CD8-positive, alpha-beta memory T cell (primary cell): ENCODE measurements around the gene ANKRD39. TPM values are rescaled to one million over a fixed set of nuclear protein-coding genes. Genes with fewer than 3 reads are reported as not detected.
"Not testable (repeated sequence)": the region's sequence is repeated elsewhere in the genome, so short reads cannot be mapped to it uniquely, and the experiment has no call there.

Experiments
- CTCF ChIA-PET: fragments of 350-600 bp; sonication (Branson Sonifier 250); formaldehyde crosslinking; loops from one replicate; lab custom pipeline; 2021; ENCODE audit warnings: antibody characterized with exemption; lab: Charles Lee
- POLR2A ChIA-PET: fragments of 350-600 bp; sonication (Branson Sonifier 250); formaldehyde crosslinking; loops from one replicate; lab custom pipeline; 2021; ENCODE audit warnings: antibody characterized with exemption; lab: Charles Lee
- DNase-seq, 5 donors: peaks; one replicate each; pipeline versions ENCODE4 v3.0.0 to v3.0.0-alpha.2; 2020 to 2022; ENCODE audit warnings: mixed read lengths in 1 of 5
- H3K27ac ChIP-seq: one replicate; pipeline ENCODE4 v1.7.0; 2013; ENCODE audit warnings: low read depth, mild to moderate bottlenecking, low read length, moderate library complexity
- H3K27me3 ChIP-seq: 2 replicates; pipeline ENCODE4 v1.7.0; 2013; ENCODE audit warnings: low read length, mild to moderate bottlenecking; ENCODE audit not compliant: insufficient read depth, poor library complexity, severe bottlenecking
- H3K36me3 ChIP-seq: 2 replicates; pipeline ENCODE4 v1.7.0; 2013; ENCODE audit warnings: mild to moderate bottlenecking, low read length, moderate library complexity; ENCODE audit not compliant: insufficient read depth
- H3K4me1 ChIP-seq: 2 replicates; pipeline ENCODE4 v1.7.0; 2013; ENCODE audit warnings: mild to moderate bottlenecking, low read length, moderate library complexity; ENCODE audit not compliant: insufficient read depth
- H3K4me3 ChIP-seq: 2 replicates; pipeline ENCODE4 v1.7.0; 2013; ENCODE audit warnings: mild to moderate bottlenecking, low read length
- H3K9me3 ChIP-seq: 2 replicates; pipeline ENCODE4 v1.7.0; 2013; ENCODE audit warnings: mild to moderate bottlenecking, low read length
- H3K27ac Mint-ChIP-seq, 8 donors: one replicate each; pipeline ENCODE4 v1.8.0; 2020 to 2021; ENCODE audit warnings: mixed read lengths in 8 of 8, mild to moderate bottlenecking in 6 of 8, inconsistent platforms in 3 of 8, moderate library complexity in 3 of 8
- H3K27me3 Mint-ChIP-seq, 2 donors: one replicate each; pipeline ENCODE4 v1.8.0; 2020 to 2021; ENCODE audit warnings: mixed read lengths in 2 of 2, mild to moderate bottlenecking in 1 of 2, moderate library complexity in 1 of 2
- H3K36me3 Mint-ChIP-seq, 3 donors: one replicate each; pipeline ENCODE4 v1.8.0; 2020 to 2021; ENCODE audit warnings: mixed read lengths in 3 of 3, inconsistent platforms in 1 of 3, mild to moderate bottlenecking in 1 of 3
- H3K4me1 Mint-ChIP-seq, 3 donors: one replicate each; pipeline ENCODE4 v1.8.0; 2020 to 2021; ENCODE audit warnings: mixed read lengths in 3 of 3, inconsistent platforms in 1 of 3, mild to moderate bottlenecking in 1 of 3
- H3K4me3 Mint-ChIP-seq, 7 donors: one replicate each; pipeline ENCODE4 v1.8.0; 2020 to 2021; ENCODE audit warnings: mixed read lengths in 7 of 7, mild to moderate bottlenecking in 6 of 7, moderate library complexity in 4 of 7, inconsistent platforms in 2 of 7
- H3K9me3 Mint-ChIP-seq, 5 donors: one replicate each; pipeline ENCODE4 v1.8.0; 2020 to 2022; ENCODE audit warnings: mixed read lengths in 5 of 5, mild to moderate bottlenecking in 3 of 5, moderate library complexity in 2 of 5, inconsistent platforms in 1 of 5
- polyA plus RNA-seq: library from polyadenylated mRNA; unstranded; fragments of 300-500 nt; fragmentation: Illumina TruSeq; gene quantifications from one replicate; pipeline ENCODE4 v1.2.3, GENCODE V29; 2021
- total RNA-seq, 2 experiments: library from RNA; stranded (reverse); gene quantifications; one replicate each; pipeline ENCODE4 v1.2.3, GENCODE V29; 2021

Gene ANKRD39
- total and polyA plus RNA-seq, 3 experiments from 2014 or later: 29.6 to 32.2 (median 30.9) TPM

DNA sequence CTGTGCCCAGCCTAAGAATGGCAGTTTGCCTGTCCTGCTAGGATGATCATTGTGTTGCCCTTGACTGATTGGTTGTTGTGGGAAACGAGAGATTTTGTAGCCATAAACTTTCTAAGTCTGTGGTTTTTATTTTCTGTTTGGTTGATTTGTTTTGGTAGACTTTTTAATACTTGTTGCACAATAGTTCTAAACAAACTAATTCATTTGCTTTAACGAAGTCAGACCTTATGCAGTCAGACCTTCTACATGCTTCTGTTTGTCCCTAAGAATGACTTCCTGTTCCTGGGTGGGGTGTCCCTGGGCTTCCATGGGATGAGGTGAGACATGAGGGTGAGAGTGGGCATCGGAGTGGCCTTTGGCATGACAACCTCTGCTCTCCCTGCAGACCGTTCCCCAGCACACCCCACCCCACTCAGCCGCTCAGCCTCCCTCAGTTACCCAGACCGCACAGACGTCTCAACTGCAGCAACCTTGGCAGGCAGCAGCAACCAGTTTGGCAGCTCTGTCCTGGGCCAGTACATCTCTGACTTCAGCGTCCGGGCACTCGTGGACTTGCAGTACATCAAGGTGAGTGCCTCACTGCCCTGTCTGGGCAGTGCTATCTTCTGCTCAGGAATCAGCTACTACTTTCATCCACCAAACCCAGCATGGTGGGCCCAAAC is 49.5 kb downstream of the ANKRD39 start:
- H3K4me3 Mint-ChIP-seq: peak overlapping the region in 5 of 7 donors; percentile 29 to 57 (median 48)
- ChIA-PET POLR2A (interaction anchor here (0.7 to 4.7 kb wide), 2 partner anchors 8 to 48 kb away, joined by 3 to 40 read pairs; partner anchors contain the start of gene CNNM3), CTCF (interaction anchor here (1.3 to 2.3 kb wide), 2 partner anchors 45 to 49 kb away, joined by 3 to 6 read pairs; partner anchors contain the start of gene ANKRD39)
- no peaks in the 10 kb centered on the region for H3K36me3 ChIP-seq
- DNase-seq: no peak
- peaks cover 34 to 58% (median 41%) of the 10 kb centered on the region in 3 donors for H3K4me1 Mint-ChIP-seq
- H3K9me3 Mint-ChIP-seq: no peaks in the 10 kb centered on the region
- H3K36me3 Mint-ChIP-seq: peaks cover 0 to 26% (median 5%) of the 10 kb centered on the region in 3 donors
- H3K27me3 ChIP-seq: no peaks in the 10 kb centered on the region
- H3K27me3 Mint-ChIP-seq: no peaks in the 10 kb centered on the region
- no peaks in the 10 kb centered on the region for H3K9me3 ChIP-seq
- H3K4me1 ChIP-seq: peaks cover 24% of the 10 kb centered on the region
- no peak overlapping the region for H3K27ac ChIP-seq
- no peak overlapping the region for H3K4me3 ChIP-seq
- peak overlapping the region; percentile 15 to 99 (median 86) for H3K27ac Mint-ChIP-seq

DNA sequence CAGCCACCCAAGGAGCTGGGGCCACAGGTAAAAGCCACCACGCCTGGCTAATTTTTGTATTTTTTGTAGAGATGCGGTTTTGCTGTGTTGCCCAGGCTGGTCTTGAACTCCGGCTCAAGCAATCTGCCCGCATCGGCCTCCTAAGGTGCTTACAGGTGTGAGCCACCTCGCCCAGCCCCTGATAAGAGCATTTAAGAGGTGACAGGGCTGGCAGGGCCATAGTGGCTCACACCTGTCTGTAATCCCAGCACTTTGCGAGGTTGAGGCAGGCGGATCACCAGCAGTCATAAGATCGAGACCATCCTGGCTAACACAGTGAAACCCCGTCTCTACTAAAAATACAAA is 50.7 kb downstream of the ANKRD39 start:
- Mint-ChIP-seq H3K36me3 (peaks cover 0 to 20% (median 3%) of the 10 kb centered on the region in 3 donors), H3K9me3 (no peaks in the 10 kb centered on the region), H3K4me1 (peaks cover 27 to 49% (median 32%) of the 10 kb centered on the region in 3 donors), H3K27me3 (no peaks in the 10 kb centered on the region), H3K4me3 (peak overlapping the region; percentile 70 to 92 (median 85)), H3K27ac (peak overlapping the region; percentile 91 to 99 (median 98))
- no peak for DNase-seq
- ChIA-PET CTCF (interaction anchor here (0.6 to 3.2 kb wide), 7 partner anchors 8 to 154 kb away, joined by 3 to 16 read pairs (median 6); partner anchors contain the start of genes ANKRD39, CNNM3 and CNNM4), POLR2A (interaction anchor here (0.6 to 4.7 kb wide), 6 partner anchors 9 to 51 kb away, joined by 3 to 40 read pairs (median 5); partner anchors contain the start of genes ANKRD39 and CNNM3)
- Histone ChIP-seq H3K9me3 (no peaks in the 10 kb centered on the region), H3K4me3 (peak overlapping the region; percentile 53), H3K27ac (peak overlapping the region; percentile 69), H3K27me3 (no peaks in the 10 kb centered on the region), H3K36me3 (no peaks in the 10 kb centered on the region), H3K4me1 (peaks cover 31% of the 10 kb centered on the region)

- no peaks in the 10 kb centered on the region for H3K9me3 Mint-ChIP-seq
These were observed 51.2 kb downstream of the ANKRD39 start for GRCh38 chr2:96806468-96807126.

DNA sequence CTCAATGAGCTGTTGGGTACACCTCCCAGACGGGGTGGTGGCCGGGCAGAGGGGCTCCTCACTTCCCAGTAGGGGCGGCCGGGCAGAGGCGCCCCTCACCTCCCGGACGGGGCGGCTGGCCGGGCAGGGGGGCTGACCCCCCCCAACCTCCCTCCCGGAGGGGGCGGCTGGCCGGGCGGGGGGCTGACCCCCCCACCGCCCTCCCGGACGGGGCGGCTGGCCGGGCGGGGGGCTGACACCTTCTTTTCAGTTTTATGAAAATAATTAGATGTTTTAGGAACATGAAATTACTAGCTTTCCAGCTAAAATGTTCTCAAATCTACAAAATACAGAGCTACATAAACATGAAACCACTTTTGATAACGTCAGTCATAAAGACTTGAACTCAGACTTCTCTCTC is 51.9 kb downstream of the ANKRD39 start:
- not testable (repeated sequence) for H3K27ac ChIP-seq, H3K27me3 ChIP-seq, H3K36me3 ChIP-seq, H3K9me3 Mint-ChIP-seq, H3K27me3 Mint-ChIP-seq, H3K4me3 ChIP-seq, H3K9me3 ChIP-seq, DNase-seq
- H3K4me1 ChIP-seq: peaks cover 42% of the 10 kb centered on the region
- Mint-ChIP-seq H3K4me1 (peaks cover 24 to 39% (median 26%) of the 10 kb centered on the region in 3 donors), H3K4me3 (peak overlapping the region in 6 of 7 donors; percentile 70 to 92 (median 85)), H3K27ac (peak overlapping the region; percentile 91 to 99 (median 98)), H3K36me3 (peaks cover 0 to 14% (median 3%) of the 10 kb centered on the region in 3 donors)
- ChIA-PET CTCF (interaction anchor here (0.9 to 3.2 kb wide), 6 partner anchors 9 to 155 kb away, joined by 3 to 16 read pairs (median 6); partner anchors contain the start of genes ANKRD39, CNNM3 and CNNM4), POLR2A (interaction anchor here (1.0 to 4.7 kb wide), 3 partner anchors 10 to 35 kb away, joined by 5 to 40 read pairs (median 5); partner anchors contain the start of gene CNNM3)

More at GRCh38 chr2:96806468-96807126, 51.2 kb downstream of the ANKRD39 start:
- peak; percentile 31 to 76 (median 51) for DNase-seq
- H3K27ac ChIP-seq: peak overlapping the region; percentile 69
- peak overlapping the region; percentile 53 for H3K4me3 ChIP-seq
- peak overlapping the region; percentile 91 to 99 (median 98) for H3K27ac Mint-ChIP-seq
- peak overlapping the region; percentile 70 to 92 (median 85) for H3K4me3 Mint-ChIP-seq
- H3K36me3 Mint-ChIP-seq: peaks cover 0 to 18% (median 3%) of the 10 kb centered on the region in 3 donors
- CTCF ChIA-PET: interaction anchor here (0.6 to 3.2 kb wide), 7 partner anchors 9 to 155 kb away, joined by 3 to 16 read pairs (median 5); partner anchors contain the start of genes ANKRD39, CNNM3 and CNNM4
- H3K27me3 Mint-ChIP-seq: no peaks in the 10 kb centered on the region
- H3K4me1 Mint-ChIP-seq: peaks cover 26 to 44% (median 28%) of the 10 kb centered on the region in 3 donors
- H3K4me1 ChIP-seq: peaks cover 36% of the 10 kb centered on the region
- H3K27me3 ChIP-seq: no peaks in the 10 kb centered on the region
- H3K36me3 ChIP-seq: no peaks in the 10 kb centered on the region
- POLR2A ChIA-PET: interaction anchor here (0.6 to 4.7 kb wide), 6 partner anchors 10 to 51 kb away, joined by 3 to 40 read pairs (median 5); partner anchors contain the start of genes ANKRD39 and CNNM3
- no peaks in the 10 kb centered on the region for H3K9me3 ChIP-seq

- peak overlapping the region in 6 of 8 donors; percentile 27 to 86 (median 70) for H3K27ac Mint-ChIP-seq
- DNase-seq: no peak
- H3K4me3 Mint-ChIP-seq: peak overlapping the region in 1 of 7 donors; percentile 32
- Histone ChIP-seq H3K27ac (no peak overlapping the region), H3K4me1 (peaks cover 48% of the 10 kb centered on the region), H3K4me3 (no peak overlapping the region), H3K27me3 (no peaks in the 10 kb centered on the region), H3K36me3 (no peaks in the 10 kb centered on the region), H3K9me3 (no peaks in the 10 kb centered on the region)
- H3K4me1 Mint-ChIP-seq: peaks cover 24 to 39% (median 26%) of the 10 kb centered on the region in 3 donors
- peaks cover 0 to 7% (median 3%) of the 10 kb centered on the region in 3 donors for H3K36me3 Mint-ChIP-seq
- ChIA-PET CTCF (interaction anchor here (3.2 kb wide), 1 partner anchor 10 kb away, joined by 16 read pairs; the partner anchor contains the start of gene CNNM3), POLR2A (interaction anchor here (4.7 kb wide), 1 partner anchor 11 kb away, joined by 40 read pairs; the partner anchor contains the start of gene CNNM3)
- no peaks in the 10 kb centered on the region for H3K9me3 Mint-ChIP-seq
- H3K27me3 Mint-ChIP-seq: no peaks in the 10 kb centered on the region
These were observed 52.8 kb downstream of the ANKRD39 start for GRCh38 chr2:96804986-96805385.

DNA sequence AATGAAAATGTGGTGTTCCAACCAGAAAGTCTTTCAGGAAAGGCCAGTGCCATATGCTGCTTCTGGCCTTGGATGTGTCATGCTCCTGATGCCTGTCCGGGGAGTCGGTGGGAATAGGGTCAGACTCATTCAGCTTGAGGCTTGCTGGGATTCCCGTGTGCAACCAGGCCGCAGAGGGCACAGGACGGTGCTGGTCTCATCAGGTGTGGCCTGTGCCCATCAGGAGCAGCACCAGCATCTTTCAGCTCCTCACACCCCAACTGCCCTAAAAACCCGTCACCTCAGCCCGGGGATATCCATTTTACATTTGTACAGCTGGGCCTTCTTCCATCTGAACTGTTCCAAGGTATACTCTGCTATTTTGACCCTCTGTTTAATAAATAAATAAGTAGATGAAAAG is 55.1 kb downstream of the ANKRD39 start:
- no peaks in the 10 kb centered on the region for H3K27me3 Mint-ChIP-seq
- DNase-seq: no peak
- POLR2A ChIA-PET: no interaction called here
- Histone ChIP-seq H3K36me3 (no peaks in the 10 kb centered on the region), H3K4me1 (peaks cover 42% of the 10 kb centered on the region), H3K27ac (no peak overlapping the region), H3K9me3 (no peaks in the 10 kb centered on the region), H3K4me3 (no peak overlapping the region), H3K27me3 (no peaks in the 10 kb centered on the region)
- H3K4me3 Mint-ChIP-seq: no peak overlapping the region
- H3K36me3 Mint-ChIP-seq: peaks cover 4 to 20% (median 10%) of the 10 kb centered on the region in 3 donors
- CTCF ChIA-PET: interaction anchor here (0.7 to 2.8 kb wide), 5 partner anchors 11 to 199 kb away, joined by 3 to 11 read pairs (median 4); partner anchors contain the start of gene ANKRD39
- peaks cover 18 to 26% (median 19%) of the 10 kb centered on the region in 3 donors for H3K4me1 Mint-ChIP-seq
- no peaks in the 10 kb centered on the region for H3K9me3 Mint-ChIP-seq
- peak overlapping the region in 1 of 8 donors; percentile 82 for H3K27ac Mint-ChIP-seq

GRCh38 chr2:96801786-96802595 is 55.8 kb downstream of the ANKRD39 start:
- Histone ChIP-seq H3K9me3 (no peaks in the 10 kb centered on the region), H3K27ac (no peak overlapping the region), H3K4me3 (no peak overlapping the region), H3K4me1 (peaks cover 35% of the 10 kb centered on the region), H3K27me3 (no peaks in the 10 kb centered on the region), H3K36me3 (no peaks in the 10 kb centered on the region)
- Mint-ChIP-seq H3K27me3 (no peaks in the 10 kb centered on the region), H3K27ac (no peak overlapping the region), H3K36me3 (peaks cover 4 to 23% (median 10%) of the 10 kb centered on the region in 3 donors), H3K4me1 (peaks cover 11 to 18% (median 15%) of the 10 kb centered on the region in 3 donors), H3K9me3 (no peaks in the 10 kb centered on the region), H3K4me3 (no peak overlapping the region)
- CTCF ChIA-PET: interaction anchor here (1.0 to 3.5 kb wide), 8 partner anchors 11 to 263 kb away, joined by 4 to 21 read pairs (median 4); partner anchors contain the start of genes ANKRD39 and CNNM4
- POLR2A ChIA-PET: interaction anchor here (1.1 kb wide), 1 partner anchor 14 kb away, joined by 4 read pairs; the partner anchor contains the start of gene CNNM3
- no peak for DNase-seq
